Measurements from ENCODE around the gene KCNMA1. TPM values are rescaled to one million over a fixed set of nuclear protein-coding genes. Genes with fewer than 3 reads are reported as not detected.

Gene KCNMA1
- total and polyA plus RNA-seq, 9 of the 15 experiments (the other 6 are each of a cell fraction or from before 2014, with no cell fraction given): 0.01 to 0.95 (median 0.15) TPM; not detected in 4

- FAIRE-seq: no peak
- BruUV-seq (replicated peaks): no TSS peak
- TF ChIP-seq RHOXF2B (CRISPR knock-in tag; conservative IDR thresholded peaks at IDR 0.05) (no peak), ZNF282 (CRISPR knock-in tag; IDR thresholded peaks at IDR 0.05) (no peak), TOE1 (IDR thresholded peaks at IDR 0.05; ENCODE audit: borderline replicate concordance) (no peak), TOE1 (CRISPR knock-in tag; IDR thresholded peaks at IDR 0.05; ENCODE audit: borderline replicate concordance, low read depth) (no peak), ZNF133 (CRISPR knock-in tag; IDR thresholded peaks at IDR 0.05) (no peak), HDAC3 (IDR thresholded peaks at IDR 0.05; ENCODE audit: borderline replicate concordance, partially characterized antibody) (no peak), MYBL2 (IDR thresholded peaks at IDR 0.05; ENCODE audit: low read depth) (no peak), MYBL2 (CRISPR knock-in tag; IDR thresholded peaks at IDR 0.05; ENCODE audit: borderline replicate concordance) (no peak), ZNF274 (IDR thresholded peaks at IDR 0.05; ENCODE audit: borderline replicate concordance, low read depth, low read length) (no peak), BRF2 (IDR thresholded peaks at IDR 0.05; ENCODE audit: borderline replicate concordance, insufficient read depth, insufficient read length) (no peak), MLX (CRISPR knock-in tag; conservative IDR thresholded peaks at IDR 0.05) (no peak), ZNF12 (CRISPR knock-in tag; IDR thresholded peaks at IDR 0.05) (no peak)
- TF ChIP-seq, protein P1, sequence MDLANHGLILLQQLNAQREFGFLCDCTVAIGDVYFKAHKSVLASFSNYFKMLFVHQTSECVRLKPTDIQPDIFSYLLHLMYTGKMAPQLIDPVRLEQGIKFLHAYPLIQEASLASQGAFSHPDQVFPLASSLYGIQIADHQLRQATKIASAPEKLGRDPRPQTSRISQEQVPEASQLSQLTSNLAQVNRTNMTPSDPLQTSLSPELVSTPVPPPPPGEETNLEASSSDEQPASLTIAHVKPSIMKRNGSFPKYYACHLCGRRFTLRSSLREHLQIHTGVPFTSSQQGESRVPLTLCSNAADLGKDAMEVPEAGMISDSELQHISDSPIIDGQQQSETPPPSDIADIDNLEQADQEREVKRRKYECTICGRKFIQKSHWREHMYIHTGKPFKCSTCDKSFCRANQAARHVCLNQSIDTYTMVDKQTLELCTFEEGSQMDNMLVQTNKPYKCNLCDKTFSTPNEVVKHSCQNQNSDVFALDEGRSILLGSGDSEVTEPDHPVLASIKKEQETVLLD (IDR thresholded peaks at IDR 0.05): no peak
Measured at GRCh38 chr10:77226020-77226419, 411.6 kb downstream of the KCNMA1 start.

More at GRCh38 chr10:77226020-77226419, 411.6 kb downstream of the KCNMA1 start:
- H3K36me3 ChIP-seq (ENCODE audit: control insufficient read depth, insufficient read depth, low read length): no peaks in the 10 kb centered on the region
- H3K27me3 ChIP-seq (ENCODE audit: control insufficient read depth in 2 of 2, insufficient read depth in 2 of 2, low read length in 2 of 2): peaks cover 0 to 2% of the 10 kb centered on the region in 2 experiments; a peak in 1 of 5 replicates
- no peak for ATAC-seq
- no peaks in the 10 kb centered on the region; the same call in 1 of the 2 replicates for H4K20me1 ChIP-seq (replicated peaks; ENCODE audit: control insufficient read depth, insufficient read depth, low read length)
- H3K9ac ChIP-seq (ENCODE audit: insufficient read depth in 1 of 2, low read depth in 2 of 2, low read length in 2 of 2): no peak overlapping the region
- no peak overlapping the region for H3K4me2 ChIP-seq (ENCODE audit: insufficient read depth, low read length)
- H3K79me2 ChIP-seq (ENCODE audit: control insufficient read depth, insufficient read depth, low read length): no peaks in the 10 kb centered on the region
- no peaks in the 10 kb centered on the region for H3K9me1 ChIP-seq (ENCODE audit: control insufficient read depth, insufficient read depth, low read length)
- 0% methylated on average over 2 of the region's 2 CpGs for WGBS (ENCODE audit: insufficient coverage, low coverage, missing lambda C conversion rate)
- in situ Hi-C loops (cut with MboI): no loop called here
- no peak overlapping the region for H2AFZ ChIP-seq (ENCODE audit: low read depth, low read length)
- H3K4me1 ChIP-seq (replicated peaks in 1 of 2; ENCODE audit: control insufficient read depth in 2 of 2, insufficient read depth in 2 of 2, low read length in 2 of 2): no peaks in the 10 kb centered on the region
- intact Hi-C loops (cut with micrococcal nuclease): no loop called here
- ChIA-PET POLR2A (no interaction called here), CTCF (ENCODE audit: low intra/inter-chr PET ratio) (no interaction called here)
- no peak for DNase-seq (ENCODE audit: extremely low read depth in 1 of 4, low spot score in 3 of 4)
- H3K4me3 ChIP-seq: no peak overlapping the region
- H3K27ac ChIP-seq (ENCODE audit: extremely low read depth, low read depth, low read length): no peak overlapping the region
- H3K9me3 ChIP-seq (replicated peaks; ENCODE audit: control insufficient read depth, insufficient read depth, low read depth, low read length): no peaks in the 10 kb centered on the region
